ENCODE results near the gene SH3GL1.

GRCh38 chr19:4378886-4379285 lies 21.5 kb downstream of the SH3GL1 start:
- TF ChIP-seq CTCF (IDR thresholded peaks at IDR 0.05; ENCODE audit: insufficient read depth, low read depth, low read length) (no peak), EZH2 (IDR thresholded peaks at IDR 0.05; ENCODE audit: insufficient read depth, low read length) (no peak)
